ENCODE results near the gene SCAF8.
"Not testable (repeated sequence)": the region's sequence is repeated elsewhere in the genome, so short reads cannot be mapped to it uniquely, and the experiment has no call there.

SCAF8 gene

DNA sequence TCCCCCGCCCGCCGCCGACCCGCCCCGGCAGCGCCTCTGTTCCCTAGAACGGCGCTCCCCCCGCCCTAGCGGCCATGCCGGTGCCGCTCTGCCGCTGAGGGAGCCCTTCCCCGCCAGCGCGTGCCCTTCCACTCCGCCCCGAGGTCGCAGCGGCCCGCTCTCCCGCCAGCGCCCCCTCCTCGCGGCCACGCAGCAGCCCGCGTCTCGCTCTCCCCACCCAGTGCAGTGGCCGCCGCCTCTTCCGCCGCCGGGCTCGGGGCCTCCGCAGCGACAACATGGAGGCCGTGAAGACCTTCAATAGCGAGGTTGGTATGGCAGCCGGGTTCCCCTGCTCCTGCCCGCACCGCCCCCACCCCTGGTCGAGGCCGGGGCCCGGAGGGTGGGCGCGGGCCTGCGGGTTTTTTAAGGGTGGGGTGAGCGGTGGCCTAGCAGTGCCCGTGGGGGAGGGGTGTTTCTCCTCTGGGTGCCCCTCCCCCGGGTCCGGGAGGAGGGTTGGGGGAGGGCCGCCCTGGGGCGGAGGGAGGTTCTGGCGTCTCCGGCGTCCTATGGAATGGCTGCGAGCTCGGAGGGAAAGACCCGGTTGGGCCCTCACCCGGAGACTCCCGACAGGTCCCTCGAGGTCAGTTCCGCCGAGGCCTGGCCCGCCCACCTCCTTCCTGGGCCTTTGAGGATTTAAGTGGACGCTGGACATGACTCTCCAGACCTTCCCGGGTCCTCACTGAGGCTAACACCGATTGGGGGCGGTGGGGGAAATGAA, 588 bp downstream of the SCAF8 start:
- DNase-seq = peak; percentile 97

- no peak for DNase-seq
These were observed 3.5 kb downstream of the SCAF8 start for GRCh38 chr6:154736618-154737259.

GRCh38 chr6:154737424-154737823, 4.2 kb downstream of the SCAF8 start:
- no peak for DNase-seq

DNA sequence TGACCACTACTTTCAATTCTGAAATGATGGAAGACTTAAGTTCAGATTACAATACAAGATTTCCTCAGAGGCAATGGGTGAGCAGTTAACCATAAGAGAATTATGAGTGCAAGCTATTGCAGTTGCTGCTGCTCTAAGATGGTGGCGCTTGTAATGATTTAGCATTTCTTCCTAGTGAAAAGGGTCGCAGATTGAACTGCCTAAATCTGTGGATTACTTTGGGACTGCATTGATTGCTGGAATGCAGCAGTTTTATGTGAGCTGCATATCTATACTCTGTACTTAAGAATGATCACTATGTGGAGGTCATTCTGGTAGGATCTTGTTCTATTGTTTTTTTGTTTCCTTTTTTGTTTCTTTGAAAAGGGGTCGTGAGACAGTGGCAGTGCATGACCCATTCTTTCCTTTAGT, 5.3 kb downstream of the SCAF8 start:
- no peak for DNase-seq

- no peak for DNase-seq
These were observed 7.4 kb downstream of the SCAF8 start for GRCh38 chr6:154740658-154741057.

GRCh38 chr6:154742891-154743290, 9.7 kb downstream of the SCAF8 start:
- no peak for DNase-seq

DNA sequence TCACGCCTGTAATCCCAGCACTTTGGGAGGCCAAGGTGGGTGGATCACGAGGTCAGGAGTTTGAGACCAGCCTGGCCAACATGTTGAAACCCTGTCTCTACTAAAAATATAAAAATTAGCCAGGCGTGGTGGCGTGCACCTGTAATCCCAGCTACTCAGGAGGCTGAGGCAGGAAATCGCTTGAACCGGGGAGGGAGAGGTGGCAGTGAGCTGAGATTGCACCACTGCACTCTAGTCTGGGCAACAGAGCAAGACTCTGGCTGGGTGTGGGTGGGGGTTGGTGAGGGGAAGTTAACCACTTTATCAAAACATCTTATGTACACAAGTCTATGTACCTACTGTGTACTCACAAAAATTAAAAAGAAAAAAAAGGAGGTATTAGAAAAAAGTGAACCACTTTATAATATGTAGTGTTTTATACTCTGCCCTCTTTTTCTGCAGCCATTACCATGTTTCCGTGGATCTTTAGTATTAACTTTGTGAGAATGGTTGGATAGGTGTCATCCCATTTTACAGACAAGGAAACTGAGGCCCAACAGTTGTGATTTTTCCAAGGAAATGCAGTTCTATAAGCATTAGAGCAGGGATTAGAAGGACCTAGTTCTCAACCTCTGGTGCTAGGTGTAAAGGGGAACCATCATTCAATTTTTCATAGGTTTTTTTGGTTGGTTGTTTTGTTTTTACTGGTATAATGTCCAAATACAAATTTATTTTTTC, 11.0 kb downstream of the SCAF8 start:
- DNase-seq = not testable (repeated sequence)

DNA sequence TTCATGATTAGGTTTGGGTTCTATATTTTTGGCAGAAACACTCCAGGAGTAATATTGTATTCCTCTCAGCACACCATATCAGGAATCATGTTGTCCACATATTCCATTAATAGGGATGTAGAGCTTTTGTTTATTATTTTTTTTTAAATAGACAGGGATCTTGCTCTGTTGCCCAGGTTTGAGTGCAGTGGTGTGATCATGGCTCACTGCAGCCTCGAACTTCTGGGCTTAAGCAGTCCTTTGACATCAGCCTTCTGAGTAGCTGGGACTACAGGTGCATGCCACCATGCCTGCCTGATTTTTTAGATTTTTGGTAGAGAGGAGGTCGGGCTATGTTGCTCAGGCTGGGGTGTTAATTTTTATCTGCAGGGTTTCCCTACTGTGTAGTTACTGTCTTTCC, 12.0 kb downstream of the SCAF8 start:
- DNase-seq = no peak

DNA sequence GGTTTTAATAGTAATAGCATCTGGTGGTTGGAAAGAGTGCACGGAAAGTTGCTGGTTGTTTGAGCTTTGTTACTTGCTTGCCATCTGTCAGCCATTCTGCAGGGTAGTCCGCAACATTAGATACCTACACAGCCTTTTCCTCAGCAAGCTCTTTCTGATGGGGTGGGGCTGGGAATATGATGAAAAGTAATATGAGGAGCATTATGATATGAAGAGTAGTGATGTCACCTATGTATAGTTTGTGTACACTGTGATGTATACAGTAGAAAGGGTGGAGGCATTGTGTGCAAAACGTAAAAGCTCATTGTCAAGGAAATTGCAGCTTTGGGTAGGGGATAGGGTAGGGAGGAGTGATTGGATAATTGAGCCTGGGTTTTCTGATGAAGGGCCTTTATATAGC, 16.1 kb downstream of the SCAF8 start:
- peak; percentile 12 for DNase-seq

DNA sequence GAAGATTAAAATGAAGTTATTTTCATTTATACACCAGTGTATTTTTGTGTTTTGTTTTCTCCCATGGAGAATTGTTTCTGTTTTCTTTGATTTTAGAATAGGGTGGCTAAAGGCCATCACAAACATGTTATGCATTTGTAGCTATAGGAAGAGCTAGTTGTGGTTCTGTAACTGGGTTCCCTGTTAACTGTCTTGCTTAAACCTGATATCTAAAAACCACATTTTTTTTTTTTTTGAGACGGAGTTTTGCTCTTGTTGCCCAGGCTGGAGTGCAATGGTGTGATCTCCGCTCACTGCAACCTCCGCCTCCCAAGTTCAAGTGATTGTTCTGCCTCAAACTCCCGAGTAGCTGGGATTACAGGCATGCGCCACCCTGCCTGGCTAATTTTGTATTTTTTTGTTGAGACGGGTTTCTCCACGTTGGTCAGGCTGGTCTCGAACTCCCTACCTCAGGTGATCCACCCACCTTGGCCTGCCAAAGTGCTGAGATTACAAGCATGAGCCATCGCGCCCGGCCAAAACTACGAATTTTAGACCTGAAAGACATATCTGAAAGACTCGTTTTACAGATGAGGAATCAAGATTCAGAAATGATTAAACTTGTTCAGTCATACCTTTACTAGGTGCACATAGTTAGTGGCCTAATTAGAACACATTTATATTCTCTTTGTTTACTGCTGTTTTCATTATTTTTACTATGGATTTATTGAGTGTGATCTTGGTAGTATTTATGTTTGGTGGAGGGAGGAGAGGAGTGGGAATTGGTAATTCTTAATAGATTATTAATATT, 18.0 kb downstream of the SCAF8 start:
- no peak for DNase-seq

DNA sequence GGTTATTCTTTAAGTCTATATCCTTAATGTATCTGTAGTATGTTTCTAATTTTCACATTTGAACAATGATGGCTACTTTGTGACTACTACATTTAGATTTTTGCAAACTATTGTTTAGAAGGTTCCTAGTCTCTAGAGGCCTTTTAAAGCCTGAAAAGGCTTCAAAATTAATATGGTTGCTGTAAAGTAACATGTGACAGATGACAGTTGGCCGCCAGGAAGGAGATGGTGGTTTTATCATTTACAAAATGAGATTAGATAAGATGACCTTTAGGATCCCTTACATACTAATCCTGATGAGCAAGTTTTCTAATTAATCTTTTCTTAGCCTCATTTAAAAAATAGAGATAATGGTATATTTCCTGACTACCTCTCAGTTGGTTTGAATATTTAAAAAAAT, 18.8 kb downstream of the SCAF8 start:
- DNase-seq = no peak

DNA sequence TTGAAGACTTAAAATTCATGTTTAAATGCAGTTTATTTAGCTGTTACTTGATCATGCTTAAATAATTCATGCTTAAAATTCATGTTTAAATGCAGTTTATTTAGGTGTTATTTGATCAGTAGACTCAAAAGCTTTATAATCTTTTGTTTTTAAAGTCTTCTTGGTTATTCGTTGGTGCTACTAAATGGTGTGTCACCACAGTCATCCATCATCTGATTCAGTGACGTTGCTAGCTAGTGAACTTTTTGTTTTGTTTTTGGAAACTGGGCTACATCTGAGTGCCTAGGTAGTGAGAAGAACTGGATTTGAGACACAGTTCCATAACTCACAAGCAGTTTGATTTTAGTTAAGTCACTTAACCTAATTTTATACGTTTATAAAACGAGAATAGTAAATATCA, 20.9 kb downstream of the SCAF8 start:
- DNase-seq = no peak

DNA sequence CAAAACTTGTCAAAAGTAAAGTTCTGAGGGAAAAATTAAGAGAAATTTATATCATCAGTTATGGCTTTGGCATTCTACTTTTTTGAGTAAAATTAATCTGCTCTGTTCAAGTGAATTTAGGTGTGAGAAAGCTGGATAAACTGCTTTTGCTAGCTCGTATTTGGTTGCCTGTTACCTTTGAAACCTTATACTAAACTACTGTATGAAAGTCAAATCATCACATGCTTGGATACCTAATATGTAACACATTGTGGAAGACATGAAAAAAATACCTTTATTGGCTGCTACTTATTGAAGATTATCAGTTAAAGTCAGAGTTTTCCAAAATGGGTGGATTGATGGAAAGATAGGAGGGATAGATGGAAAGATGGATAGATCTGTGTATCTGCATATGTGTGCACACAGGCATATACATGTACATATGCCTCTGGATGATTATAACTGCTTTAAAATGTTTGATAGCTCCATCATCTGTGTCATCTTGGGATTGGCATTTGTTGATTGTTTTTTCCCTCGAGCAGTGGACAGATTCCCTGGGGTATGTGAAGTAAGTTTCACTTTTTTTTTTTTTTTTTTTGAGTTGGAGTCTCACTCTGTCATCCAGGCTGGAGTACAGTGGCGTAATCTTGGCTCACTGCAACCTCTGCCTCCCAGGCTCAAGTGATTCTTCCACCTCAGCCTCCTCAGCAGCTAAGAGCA, 24.3 kb downstream of the SCAF8 start:
- DNase-seq = no peak

DNA sequence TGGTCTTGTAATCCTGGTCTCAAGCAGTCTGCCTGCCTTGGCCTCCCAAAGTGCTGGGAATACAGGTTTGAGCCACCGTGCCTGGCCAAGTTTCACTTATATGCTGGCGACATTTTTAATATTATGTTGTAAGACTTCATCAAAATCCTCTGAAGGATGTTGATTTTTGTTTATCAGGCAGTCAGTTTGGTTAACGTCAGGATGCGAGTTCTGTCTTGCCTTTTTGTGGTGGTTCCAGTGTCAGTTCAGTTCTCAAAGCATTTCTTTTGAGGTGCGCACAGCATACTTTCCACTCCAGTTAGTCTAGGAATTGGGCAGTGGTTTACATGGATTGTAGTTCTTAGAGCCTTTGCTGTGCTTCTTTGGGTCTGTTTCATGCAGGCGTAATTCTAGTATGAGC, 24.9 kb downstream of the SCAF8 start:
- no peak for DNase-seq

DNA sequence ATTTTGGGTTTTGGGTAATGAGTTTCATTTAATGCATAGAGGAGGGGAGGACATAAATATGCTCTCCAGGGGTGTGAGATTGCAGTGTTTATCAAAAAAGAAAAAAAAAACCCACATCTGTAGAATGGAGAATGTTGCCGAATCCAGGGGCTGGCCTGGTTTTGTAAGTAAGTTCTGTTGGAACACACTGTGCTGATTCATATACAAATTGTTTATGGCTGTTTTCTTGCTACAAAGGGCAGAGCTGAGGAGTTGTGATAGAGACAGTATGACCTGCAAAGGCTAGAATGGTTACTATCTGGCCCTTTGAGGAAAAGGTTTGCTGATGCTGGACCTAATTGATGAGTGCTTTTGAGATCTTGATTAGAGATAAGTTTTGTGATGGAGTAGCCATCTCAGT, 30.4 kb downstream of the SCAF8 start:
- no peak for DNase-seq

- no peak for DNase-seq
These were observed 32.1 kb downstream of the SCAF8 start for GRCh38 chr6:154765273-154765672.

DNA sequence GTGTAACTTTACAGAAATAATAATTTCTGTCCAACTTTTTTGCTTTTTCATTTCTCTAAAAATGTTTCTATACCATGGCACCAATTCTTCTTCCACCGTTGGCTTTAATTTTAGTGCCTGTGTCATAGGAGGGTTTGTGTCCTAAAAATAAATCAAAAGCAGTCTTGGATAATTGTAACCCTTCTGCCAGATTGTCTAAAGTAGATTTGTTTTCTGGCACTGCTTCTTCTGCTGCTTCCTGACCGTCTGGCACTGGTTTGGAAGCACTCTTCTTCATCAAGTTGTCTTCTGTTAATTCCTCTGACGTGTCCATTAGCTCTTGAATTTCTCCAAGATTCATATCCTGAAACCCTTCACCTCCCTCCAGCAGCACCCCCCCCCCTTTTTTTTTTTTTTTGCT, 33.1 kb downstream of the SCAF8 start:
- DNase-seq = no peak

DNA sequence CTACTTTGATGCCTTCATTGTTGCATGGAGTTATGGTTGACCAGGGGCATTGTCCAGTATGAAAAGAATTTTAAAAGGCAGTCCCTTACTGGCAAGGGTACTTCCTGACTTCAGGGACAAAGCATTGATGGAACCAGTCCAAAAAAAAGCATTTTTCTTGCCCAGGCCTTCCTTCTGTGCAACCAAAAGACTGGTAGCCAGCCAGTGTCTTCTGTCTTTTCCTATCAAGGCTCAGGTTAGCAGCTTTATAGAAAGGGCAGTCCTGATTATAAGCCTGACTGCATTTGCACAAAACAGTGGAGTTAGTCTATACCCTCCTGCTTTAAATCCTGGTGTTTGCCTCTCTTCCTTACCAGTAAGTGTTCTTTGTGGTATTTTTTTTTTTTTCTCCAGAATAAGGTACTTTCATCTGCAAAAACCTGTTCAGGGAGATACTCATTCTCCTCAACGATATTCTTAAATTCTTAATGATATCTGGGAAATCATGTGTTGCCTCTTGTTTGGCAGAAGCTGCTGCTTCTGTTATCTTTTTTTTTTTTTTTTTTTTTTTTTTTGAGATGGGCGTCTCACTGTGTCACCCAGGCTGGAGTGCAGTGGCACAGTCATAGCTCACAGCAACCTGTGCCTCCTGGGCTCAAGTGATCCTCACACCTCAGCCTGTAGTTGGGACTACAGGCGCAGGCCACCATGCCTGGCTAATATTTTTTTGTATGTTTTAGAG, 33.9 kb downstream of the SCAF8 start:
- DNase-seq = no peak

GRCh38 chr6:154768280-154768679, 35.1 kb downstream of the SCAF8 start:
- no peak for DNase-seq

- DNase-seq = no peak
These were observed 40.4 kb downstream of the SCAF8 start for GRCh38 chr6:154773610-154774089.

GRCh38 chr6:154779157-154779556, 45.9 kb downstream of the SCAF8 start:
- DNase-seq = not testable (repeated sequence)

GRCh38 chr6:154782193-154782592, 49.0 kb downstream of the SCAF8 start:
- DNase-seq = no peak

Measured in DMS53 (cell line).